Ecto neural progenitor cell (in vitro differentiated cells): Measurements from ENCODE around the gene GPR3.

Experiments
- DNase-seq: peaks from one replicate; pipeline ENCODE4 v3.0.0-alpha.2; 2018; ENCODE audit warnings: low spot score

The GPR3 gene

DNA sequence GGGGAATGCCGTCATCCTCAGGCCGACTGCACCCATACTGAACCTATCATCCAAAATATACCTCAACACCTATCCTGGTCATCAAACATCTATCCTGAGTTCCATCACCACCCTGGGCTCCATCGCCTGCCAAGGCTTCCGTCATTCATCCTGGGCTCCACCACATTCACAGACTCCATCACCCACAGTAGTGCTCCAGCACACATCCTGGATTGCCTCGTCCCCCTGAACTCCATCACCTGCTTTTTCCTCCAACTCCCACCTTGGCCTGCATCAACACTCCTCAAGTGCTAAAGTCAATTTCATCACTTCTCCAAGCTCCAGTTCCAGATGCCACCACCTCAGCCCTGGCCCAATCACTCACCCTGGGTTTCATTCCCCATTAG lies 33.5 kb upstream of the GPR3 start:
- no peak for DNase-seq

GRCh38 chr1:27359822-27360158 lies 32.6 kb upstream of the GPR3 start:
- no peak for DNase-seq

- no peak for DNase-seq
Observed at GRCh38 chr1:27360159-27361043, 32.0 kb upstream of the GPR3 start.

DNA sequence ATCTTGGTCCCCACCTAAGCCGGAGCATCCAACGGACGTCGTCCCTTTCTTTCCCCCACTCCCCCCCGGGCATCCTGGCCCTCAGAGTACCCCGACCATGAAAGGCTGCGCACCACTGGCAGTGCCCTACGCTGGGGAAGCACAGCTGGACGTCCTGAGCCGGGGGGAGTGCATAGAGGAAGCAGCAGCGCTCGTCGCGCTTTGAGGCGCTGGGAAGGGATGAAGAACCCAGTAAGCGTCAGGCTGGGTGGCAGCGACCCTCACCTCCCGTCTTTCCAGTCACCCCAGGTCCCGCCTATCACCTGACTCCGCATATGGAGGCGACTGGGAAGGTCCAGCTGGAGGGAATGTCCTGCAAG lies 31.4 kb upstream of the GPR3 start:
- DNase-seq: no peak

DNA sequence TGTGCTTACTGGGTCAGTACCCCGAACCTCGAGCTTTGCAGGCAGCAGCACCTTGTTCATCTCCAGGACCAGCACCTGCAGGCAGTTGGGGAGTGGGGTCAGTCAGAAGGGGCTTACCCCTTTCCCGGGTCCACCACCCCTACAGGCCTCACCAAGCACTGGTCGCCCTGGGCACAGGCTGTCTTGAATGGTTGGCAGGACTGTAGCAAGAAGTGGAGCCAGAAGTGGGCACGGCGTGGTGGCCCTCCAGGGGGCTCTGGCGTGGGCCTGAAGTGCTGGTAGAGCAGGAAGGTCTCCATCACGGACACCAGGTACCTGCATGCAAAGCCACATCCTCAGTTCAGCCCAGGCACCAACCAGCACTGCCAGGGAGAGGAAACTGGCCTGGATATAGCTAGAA lies 30.9 kb upstream of the GPR3 start:
- no peak for DNase-seq

- DNase-seq: no peak
Observed at GRCh38 chr1:27363766-27364695, 28.4 kb upstream of the GPR3 start.

GRCh38 chr1:27364696-27365371 lies 27.6 kb upstream of the GPR3 start:
- peak; percentile 79 for DNase-seq

- DNase-seq: peak; percentile 94
Observed at GRCh38 chr1:27365372-27366112, 26.9 kb upstream of the GPR3 start.

DNA sequence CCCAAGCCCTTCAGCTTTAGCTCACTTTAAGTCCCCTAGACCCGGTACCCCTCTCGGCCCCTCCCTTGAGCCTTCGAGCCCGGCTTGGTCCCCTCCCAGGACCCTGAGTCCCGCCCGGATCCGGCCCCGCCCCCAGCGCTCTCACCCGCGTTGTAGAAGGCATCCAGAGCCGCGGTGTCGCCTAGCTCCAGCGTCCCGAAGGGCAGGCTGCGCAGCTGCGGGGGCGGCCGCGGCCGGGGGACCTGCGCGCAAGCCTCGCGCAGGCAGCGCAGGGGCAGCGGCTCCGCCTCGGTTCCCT lies 26.4 kb upstream of the GPR3 start:
- peak; percentile 91 for DNase-seq

- DNase-seq: peak; percentile 87
Observed at GRCh38 chr1:27366411-27367159, 25.8 kb upstream of the GPR3 start, which contains the start of gene MAP3K6. TSS of gene MAP3K6 (minus strand) at chr1:27366961. CDS start at chr1:27366597, 364 bp downstream.

DNA sequence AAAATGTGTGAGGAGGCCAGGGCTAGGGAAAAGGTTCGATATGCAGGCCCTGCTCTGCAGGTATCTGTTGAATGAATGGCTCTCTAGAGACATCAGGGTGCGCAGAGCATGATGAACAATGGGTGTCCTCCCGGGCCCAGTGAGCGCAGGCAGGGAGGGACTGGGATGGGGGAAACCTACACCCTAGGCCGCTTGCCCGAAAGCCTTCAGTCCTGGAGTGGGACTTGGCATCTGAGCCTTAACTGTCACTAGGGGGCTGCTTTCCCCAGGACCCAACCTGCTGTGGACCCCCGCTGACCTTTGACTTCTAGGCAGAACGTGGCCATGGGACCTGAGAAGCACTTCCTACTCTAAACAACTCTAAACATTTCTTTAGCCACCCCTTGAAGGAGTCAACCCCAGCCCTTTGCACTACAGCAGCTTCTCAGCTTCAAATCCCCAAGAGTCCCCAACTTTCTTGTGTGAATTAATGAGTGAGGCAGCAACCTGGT lies 25.2 kb upstream of the GPR3 start:
- DNase-seq: no peak

DNA sequence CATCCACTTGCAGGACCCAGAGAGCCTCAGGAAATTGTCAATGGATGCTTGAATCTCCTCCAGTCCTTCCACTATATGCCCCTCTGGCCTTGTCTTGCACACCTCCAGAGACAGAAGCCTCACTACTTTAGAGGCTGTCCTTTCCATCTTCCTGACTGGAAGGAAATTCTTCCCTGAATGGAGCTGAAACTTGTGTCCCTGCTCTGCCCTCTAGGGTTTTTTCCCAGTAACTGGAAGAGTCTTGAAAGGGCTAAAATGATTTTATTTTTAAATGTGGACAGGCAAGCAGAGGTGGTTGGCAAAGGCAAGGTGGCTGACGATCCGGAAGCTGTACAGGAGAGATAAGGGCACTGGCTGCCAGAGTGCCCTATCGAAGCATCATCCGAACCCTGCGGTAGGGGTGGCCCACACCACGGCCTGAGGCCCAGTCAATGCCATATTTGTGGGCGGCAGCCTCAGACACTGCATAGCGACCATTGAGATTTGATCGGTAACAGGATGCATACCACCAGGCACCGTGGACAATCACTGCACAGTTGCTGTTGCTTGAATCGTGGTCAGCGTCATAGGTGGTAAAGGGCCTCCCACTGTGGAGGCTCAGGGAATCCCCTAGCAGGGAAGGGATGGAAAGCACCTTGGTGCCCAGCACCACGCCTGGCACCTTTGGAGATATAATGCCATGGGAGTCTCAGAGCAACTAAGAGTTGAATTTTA lies 23.4 kb upstream of the GPR3 start:
- DNase-seq: no peak

GRCh38 chr1:27372022-27372807 lies 20.2 kb upstream of the GPR3 start:
- no peak for DNase-seq

DNA sequence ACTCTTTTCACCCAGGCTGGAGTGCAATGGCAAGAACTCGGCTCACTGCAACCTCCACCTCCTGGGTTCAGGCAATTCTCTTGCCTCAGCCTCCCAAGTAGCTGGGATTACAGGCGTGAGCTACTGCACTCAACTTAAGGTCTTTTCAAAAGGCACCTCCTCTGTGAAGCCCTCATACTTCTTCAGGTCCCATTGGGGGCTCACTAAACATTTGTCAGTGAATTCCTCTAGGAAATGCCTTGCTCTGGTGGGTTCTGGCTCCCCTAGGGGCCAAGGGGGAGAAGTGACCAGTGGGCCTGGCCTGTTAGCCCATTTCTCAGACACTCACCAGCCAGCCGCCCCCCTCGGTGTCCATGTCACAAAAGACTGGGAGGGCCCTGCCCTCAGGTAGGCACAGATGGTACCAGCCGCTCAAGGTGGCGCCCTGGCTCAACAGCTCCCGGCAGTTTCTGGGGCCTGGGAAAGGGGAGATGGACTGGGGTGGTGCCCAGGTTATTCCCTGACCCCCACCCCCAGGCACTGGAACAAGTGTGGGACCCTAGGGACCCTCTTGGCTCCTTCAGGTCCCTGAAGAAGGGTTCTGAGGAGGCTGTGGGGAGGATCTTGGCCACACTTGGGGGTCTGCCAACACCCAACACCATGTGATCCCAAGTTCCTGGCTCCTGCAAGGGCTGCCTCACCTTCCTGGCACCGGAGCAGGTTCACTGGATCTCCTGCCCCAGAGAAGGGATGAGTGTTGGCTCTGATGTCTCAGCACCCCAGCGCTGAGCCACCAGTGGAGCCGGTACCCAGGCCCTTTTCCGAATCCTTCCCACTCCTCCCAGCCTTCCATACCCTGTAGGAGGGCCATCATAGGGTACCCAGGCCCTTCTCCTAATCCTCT lies 19.4 kb upstream of the GPR3 start:
- no peak for DNase-seq

DNA sequence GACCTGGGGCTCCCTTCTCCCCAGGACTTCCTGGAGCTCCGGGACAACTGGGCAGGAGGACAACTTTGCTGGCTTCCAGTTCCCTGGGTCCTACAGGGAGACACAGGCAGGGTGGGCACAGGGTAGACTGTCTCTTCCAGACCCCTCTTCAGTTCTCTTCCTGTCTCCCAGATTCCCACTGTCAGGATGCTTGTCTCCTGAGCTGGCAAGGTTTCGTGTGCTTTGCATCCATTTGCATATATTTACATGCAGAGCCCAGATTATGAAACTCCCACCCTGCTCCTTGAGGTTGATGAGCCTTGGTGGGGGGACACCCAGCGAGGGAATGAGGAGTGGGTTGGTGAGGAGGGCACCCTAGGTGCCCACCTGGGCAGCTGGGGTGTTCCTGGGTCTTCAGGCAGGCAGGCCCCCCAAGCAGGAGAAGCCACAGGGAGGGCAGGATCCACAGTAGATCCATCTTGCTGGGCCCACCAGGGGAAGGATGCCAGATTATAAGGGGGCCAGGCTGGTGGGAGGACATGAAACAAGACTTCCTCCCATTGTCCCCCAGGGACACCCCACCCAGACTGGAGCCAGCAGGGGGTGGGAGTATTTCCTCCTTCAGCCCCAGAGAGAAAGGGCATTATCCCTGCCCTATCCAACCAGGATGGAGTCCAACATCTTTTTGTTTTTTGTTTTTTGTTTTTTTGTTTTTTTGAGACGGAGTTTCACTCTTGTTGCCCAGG lies 17.9 kb upstream of the GPR3 start, which contains the start of gene FCN3:
TSS of gene FCN3 (minus strand) at position 463 of the 725 bp plus-strand sequence. CDS start at position 457, 6 bp downstream.
- DNase-seq: no peak

- DNase-seq: no peak
Observed at GRCh38 chr1:27377760-27378495, 14.5 kb upstream of the GPR3 start.

DNA sequence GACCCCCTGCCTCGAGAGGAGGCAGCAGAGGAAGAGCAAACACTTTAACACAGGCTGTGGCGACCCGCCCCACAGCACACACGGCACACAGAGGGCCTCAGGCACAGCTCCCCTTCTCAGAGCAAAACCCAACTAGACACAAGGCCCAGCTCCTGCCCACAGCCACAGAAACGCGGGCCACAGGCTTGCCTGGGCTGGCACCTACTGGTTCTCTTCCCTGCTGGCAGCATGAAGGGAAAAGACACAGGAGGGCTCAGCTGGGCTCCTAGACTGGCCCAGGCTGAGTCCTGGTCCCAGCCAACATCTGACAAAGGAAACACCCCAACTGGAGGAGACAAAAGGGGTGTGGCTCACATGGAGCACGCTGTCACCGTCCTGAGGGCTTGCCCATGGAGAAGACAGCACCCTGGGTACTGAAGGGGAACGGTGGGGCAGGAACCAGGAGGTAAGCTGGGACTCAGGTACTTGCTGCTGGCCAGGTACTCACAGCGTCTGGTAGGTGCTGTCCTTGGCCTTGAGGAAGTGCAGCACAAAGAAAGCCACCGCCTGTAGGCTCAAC lies 12.8 kb upstream of the GPR3 start:
- no peak for DNase-seq
